Testis (tissue), 3 donors: ENCODE results near the gene KRTAP1-5. TPM values are rescaled to one million over a fixed set of nuclear protein-coding genes. Genes with fewer than 3 reads are reported as not detected.
"Not testable (repeated sequence)": the region's sequence is repeated elsewhere in the genome, so short reads cannot be mapped to it uniquely, and the experiment has no call there.

Experiments
- DNase-seq: peaks from one replicate; pipeline ENCODE4 v3.0.0-alpha.2; 2019
- H3K27ac ChIP-seq, 2 donors: fragments of 200-600 bp; sonication (generic); one replicate each; pipeline ENCODE4 v1.5.1; 2019
- H3K27me3 ChIP-seq: fragments of 200-600 bp; sonication (generic); one replicate; pipeline ENCODE4 v1.5.1; 2019
- H3K36me3 ChIP-seq: fragments of 200-600 bp; sonication (generic); one replicate; pipeline ENCODE4 v1.5.1; 2017; ENCODE audit warnings: low read depth; ENCODE audit errors: missing control alignments
- H3K4me1 ChIP-seq: fragments of 200-600 bp; sonication (generic); one replicate; pipeline ENCODE4 v1.5.1; 2019
- H3K4me3 ChIP-seq, 2 donors: fragments of 200-600 bp; sonication (generic); one replicate each; pipeline ENCODE4 v1.5.1; 2017 to 2019
- H3K9me3 ChIP-seq: fragments of 200-600 bp; sonication (generic); one replicate; pipeline ENCODE4 v1.5.1; 2017
- CTCF ChIP-seq, 3 experiments: fragments of 450-650 bp in 2 of 3; fragments of 200-600 bp in 1 of 3; sonication (generic) in 1 of 3; IDR thresholded peaks; one replicate each; pipeline ENCODE4 v1.5.1; 2016 to 2019; ENCODE audit warnings: antibody characterized with exemption in 3 of 3, mild to moderate bottlenecking in 2 of 3, moderate library complexity in 1 of 3
- POLR2A ChIP-seq: fragments of 450-650 bp; IDR thresholded peaks from one replicate; pipeline ENCODE4 v1.6.1; 2017; ENCODE audit warnings: antibody characterized with exemption, mild to moderate bottlenecking, moderate library complexity
- WGBS, 2 donors: methylation state at CpG; one replicate each; pipeline ENCODE4 v1.1.5; 2018; 5-methylcytosine and 5-hydroxymethylcytosine counted together
- intact Hi-C: fragments of 100-400 bp; cut with DNase I; formaldehyde crosslinking; loops from one replicate; pipeline ENCODE4 v1.15.1; 2023; ENCODE audit warnings: low total_unique reads
- polyA plus RNA-seq: library from polyadenylated mRNA; stranded (reverse); fragments of 350-450 nt; fragmentation: Illumina TruSeq; extraction: RNeasy Lipid Tissue Mini Kit (QIAGEN cat#74804); gene quantifications from one replicate; pipeline ENCODE4 v1.2.3, GENCODE V29; 2014; ENCODE audit warnings: low read depth, low replicate concordance; ENCODE audit not compliant: insufficient read depth
- total RNA-seq, 2 donors: library from RNA; depleted of rRNA; stranded (reverse); fragments of >200 nt; gene quantifications; one replicate each; pipeline ENCODE4 v1.2.3, GENCODE V29; 2016

Gene KRTAP1-5
- total and polyA plus RNA-seq, 3 donors from 2014 or later, result not detected

DNA sequence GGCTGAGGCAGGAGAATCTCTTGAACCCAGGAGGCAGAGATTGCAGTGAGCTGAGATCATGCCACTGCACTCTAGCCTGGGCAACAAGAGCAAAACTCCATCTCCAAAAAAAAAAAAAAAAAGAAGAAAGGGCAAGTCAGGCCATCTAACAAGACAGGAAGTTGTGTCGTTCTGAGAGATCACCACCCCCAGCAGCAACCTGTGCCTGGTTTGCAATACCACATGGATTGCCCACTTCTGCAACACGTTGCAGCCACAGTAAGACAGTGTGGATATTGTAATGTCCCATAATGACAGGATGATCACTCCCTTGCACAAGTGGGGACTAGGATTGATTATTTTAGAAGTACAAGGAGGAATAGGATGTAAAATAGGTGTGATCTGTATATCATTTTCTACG, 42.0 kb upstream of the KRTAP1-5 start:
- TF ChIP-seq POLR2A (no peak), CTCF (IDR thresholded peaks at IDR 0.05) (no peak)
- Histone ChIP-seq H3K36me3 (no peaks in the 10 kb centered on the region), H3K4me1 (no peaks in the 10 kb centered on the region), H3K4me3 (no peak overlapping the region), H3K27ac (no peak overlapping the region), H3K27me3 (no peaks in the 10 kb centered on the region), H3K9me3 (no peaks in the 10 kb centered on the region)
- intact Hi-C loops, result no loop called here
- no peak for DNase-seq
- WGBS, 2 donors, result 69 to 90% methylated on average over 3 of the region's 3 CpGs

- DNase-seq, result no peak
- no peaks in the 10 kb centered on the region for H3K9me3 ChIP-seq
- H3K4me1 ChIP-seq, result no peaks in the 10 kb centered on the region
- H3K27me3 ChIP-seq, result no peaks in the 10 kb centered on the region
- intact Hi-C loops, result no loop called here
- TF ChIP-seq CTCF (IDR thresholded peaks at IDR 0.05) (no peak), POLR2A (no peak)
- no peak overlapping the region for H3K27ac ChIP-seq
- H3K36me3 ChIP-seq, result no peaks in the 10 kb centered on the region
- H3K4me3 ChIP-seq, result no peak overlapping the region
These were observed 40.3 kb upstream of the KRTAP1-5 start for GRCh38 chr17:41067281-41067680.

DNA sequence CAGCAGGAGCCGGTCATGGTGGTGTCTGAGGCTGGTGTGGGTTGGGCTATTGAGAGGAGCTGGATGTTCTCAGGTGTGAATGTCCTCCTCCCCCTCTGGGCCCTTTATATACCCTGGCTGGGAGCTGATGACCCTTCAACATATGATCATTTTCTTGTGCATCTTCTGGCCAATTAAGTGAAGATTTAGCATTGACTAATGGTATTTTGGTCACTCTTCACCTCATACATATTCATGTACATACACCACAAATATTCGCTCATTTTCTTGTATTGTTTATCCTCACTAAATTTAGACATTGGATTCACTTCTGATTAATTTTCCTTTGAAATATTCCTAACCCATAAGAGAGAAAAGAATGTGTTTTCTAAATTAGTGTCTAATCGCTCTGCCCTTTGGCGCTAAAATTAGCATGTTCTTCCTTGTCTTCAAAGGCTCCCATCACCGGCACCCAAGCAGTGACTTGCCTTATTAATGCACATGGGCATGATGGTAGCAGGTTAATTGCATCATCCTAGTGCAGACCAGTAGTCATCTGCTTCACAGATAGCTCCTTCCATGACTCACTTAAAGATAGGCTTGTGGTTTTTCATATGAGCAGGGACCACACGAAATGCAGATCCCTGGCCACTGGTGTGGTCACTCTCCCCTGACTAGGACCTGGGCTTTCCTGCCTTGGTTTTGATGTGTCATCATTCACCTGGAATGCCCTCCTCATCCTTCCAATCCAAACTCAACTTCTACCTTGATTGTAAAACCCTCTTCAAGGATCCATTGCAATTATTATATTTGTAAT, 39.0 kb upstream of the KRTAP1-5 start, which contains the start of gene KRTAP2-4:
Gene KRTAP2-4, minus strand, starts transcription at position 51 of the 796 bp plus-strand sequence. Its CDS starts 34 bp downstream, at position 17.
- H3K4me1 ChIP-seq, result no peaks in the 10 kb centered on the region
- no peak within 1 kb of the TSS for H3K27ac ChIP-seq
- no peak for TF ChIP-seq POLR2A
- no peak for TF ChIP-seq CTCF (IDR thresholded peaks at IDR 0.05)
- no peaks in the 10 kb centered on the region for H3K9me3 ChIP-seq
- DNase-seq, result no peak
- intact Hi-C loops, result no loop called here
- H3K4me3 ChIP-seq, result no peak within 1 kb of the TSS
- WGBS, 2 donors, result 90 to 96% methylated on average over 5 of the region's 6 CpGs
- H3K27me3 ChIP-seq, result no peaks in the 10 kb centered on the region
- no peaks in the 10 kb centered on the region for H3K36me3 ChIP-seq

- H3K36me3 ChIP-seq, H3K9me3 ChIP-seq, DNase-seq, H3K4me1 ChIP-seq, intact Hi-C loops, H3K27me3 ChIP-seq, H3K27ac ChIP-seq, H3K4me3 ChIP-seq: not testable (repeated sequence)
- WGBS, 2 donors, result 57 to 71% methylated on average over 6 to 7 of the region's 16 CpGs
These were observed 38.1 kb upstream of the KRTAP1-5 start for GRCh38 chr17:41065016-41065689.

GRCh38 chr17:41064301-41064700, 37.3 kb upstream of the KRTAP1-5 start:
- DNase-seq, result no peak
- no peak overlapping the region for H3K4me3 ChIP-seq
- no peaks in the 10 kb centered on the region for H3K36me3 ChIP-seq
- no peaks in the 10 kb centered on the region for H3K4me1 ChIP-seq
- intact Hi-C loops, result no loop called here
- H3K27me3 ChIP-seq, result no peaks in the 10 kb centered on the region
- 91 to 96% methylated on average over 1 of the region's 1 CpG for WGBS, 2 donors
- no peak overlapping the region for H3K27ac ChIP-seq
- TF ChIP-seq CTCF (IDR thresholded peaks at IDR 0.05) (no peak), POLR2A (no peak)
- H3K9me3 ChIP-seq, result no peaks in the 10 kb centered on the region
